Liver (tissue), 9 donors: ENCODE data around the gene PPP1R12A. TPM values are rescaled to one million over a fixed set of nuclear protein-coding genes. Genes with fewer than 3 reads are reported as not detected.
"Not testable (repeated sequence)": the region's sequence is repeated elsewhere in the genome, so short reads cannot be mapped to it uniquely, and the experiment has no call there.

Experiments used
- DNase-seq: peaks from one replicate; pipeline ENCODE4 v3.0.0-alpha.2; 2017; ENCODE audit warnings: low spot score
- H3K27ac ChIP-seq, 2 donors: one replicate each; pipeline ENCODE4 v1.7.0; 2013; ENCODE audit warnings: inconsistent platforms in 2 of 2, low read length in 2 of 2, control low read depth in 1 of 2, low read depth in 1 of 2, mild to moderate bottlenecking in 1 of 2
- H3K27me3 ChIP-seq, 4 donors: one replicate each; pipeline versions ENCODE4 v1.6.1 to v1.7.0; 2013; ENCODE audit warnings: low read length in 3 of 4, inconsistent platforms in 1 of 4, mild to moderate bottlenecking in 1 of 4, moderate library complexity in 1 of 4; ENCODE audit not compliant: control insufficient read depth in 4 of 4, insufficient read depth in 4 of 4
- H3K36me3 ChIP-seq, 4 donors: one replicate each; pipeline versions ENCODE4 v1.6.1 to v1.7.0; 2013; ENCODE audit warnings: low read length in 3 of 4, mild to moderate bottlenecking in 3 of 4, low read depth in 1 of 4, moderate library complexity in 1 of 4; ENCODE audit not compliant: control insufficient read depth in 4 of 4, insufficient read depth in 3 of 4
- H3K4me1 ChIP-seq, 4 donors: one replicate each; pipeline versions ENCODE4 v1.6.1 to v1.7.0; 2013; ENCODE audit warnings: low read length in 3 of 4, mild to moderate bottlenecking in 3 of 4, moderate library complexity in 1 of 4; ENCODE audit not compliant: control insufficient read depth in 4 of 4, insufficient read depth in 4 of 4
- H3K4me3 ChIP-seq, 3 donors: one replicate each; pipeline versions ENCODE4 v1.6.1 to v1.7.0; 2013; ENCODE audit warnings: low read length in 3 of 3, control low read depth in 1 of 3, low read depth in 1 of 3, mild to moderate bottlenecking in 1 of 3
- H3K9ac ChIP-seq, 2 donors: one replicate each; pipeline ENCODE4 v1.7.0; 2013; ENCODE audit warnings: low read length in 2 of 2, mild to moderate bottlenecking in 2 of 2, moderate library complexity in 2 of 2, control low read depth in 1 of 2, low read depth in 1 of 2
- H3K9me3 ChIP-seq, 4 donors: one replicate each; pipeline versions ENCODE4 v1.6.1 to v1.7.0; 2013; ENCODE audit warnings: low read length in 3 of 4; ENCODE audit not compliant: control insufficient read depth in 4 of 4
- EGR1 ChIP-seq, 2 donors: IDR thresholded peaks; 2 replicates each; pipeline ENCODE4 v1.6.1; 2016 to 2018; ENCODE audit warnings: antibody characterized with exemption in 2 of 2, low read depth in 2 of 2
- FOXA1 ChIP-seq: IDR thresholded peaks from 2 replicates; pipeline ENCODE4 v1.6.1; 2016; ENCODE audit warnings: antibody characterized with exemption
- FOXA2 ChIP-seq: IDR thresholded peaks from 2 replicates; pipeline ENCODE4 v1.6.1; 2016; ENCODE audit warnings: antibody characterized with exemption
- GABPA ChIP-seq, 2 donors: IDR thresholded peaks in 1 of 2; conservative IDR thresholded peaks in 1 of 2; 2 replicates each; pipeline ENCODE4 v1.6.1; 2016; ENCODE audit warnings: antibody characterized with exemption in 2 of 2, mild to moderate bottlenecking in 1 of 2, moderate library complexity in 1 of 2
- HNF4A ChIP-seq, 2 donors: conservative IDR thresholded peaks; 2 replicates each; pipeline ENCODE4 v1.6.1; 2016; ENCODE audit warnings: antibody characterized with exemption in 2 of 2, mild to moderate bottlenecking in 2 of 2
- HNF4G ChIP-seq: IDR thresholded peaks from 2 replicates; pipeline ENCODE4 v1.6.1; 2016; ENCODE audit warnings: antibody characterized with exemption
- NR2F2 ChIP-seq: IDR thresholded peaks from 2 replicates; pipeline ENCODE4 v1.6.1; 2016; ENCODE audit warnings: antibody characterized with exemption
- RAD21 ChIP-seq, 2 donors: IDR thresholded peaks; 2 replicates each; pipeline ENCODE4 v1.6.1; 2016; ENCODE audit warnings: antibody characterized with exemption in 2 of 2, mild to moderate bottlenecking in 2 of 2
- RXRA ChIP-seq, 2 donors: IDR thresholded peaks; 2 replicates each; pipeline ENCODE4 v1.6.1; 2017 to 2018; ENCODE audit warnings: antibody characterized with exemption in 2 of 2, mild to moderate bottlenecking in 1 of 2
- SP1 ChIP-seq: IDR thresholded peaks from 2 replicates; pipeline ENCODE4 v1.6.1; 2018; ENCODE audit warnings: antibody characterized with exemption, mild to moderate bottlenecking
- TAF1 ChIP-seq: conservative IDR thresholded peaks from 2 replicates; pipeline ENCODE4 v1.6.1; 2016; ENCODE audit warnings: antibody characterized with exemption, mild to moderate bottlenecking
- YY1 ChIP-seq: IDR thresholded peaks from 2 replicates; pipeline ENCODE4 v1.6.1; 2016; ENCODE audit warnings: antibody characterized with exemption, mild to moderate bottlenecking
- WGBS: extraction: QIAGEN DNeasy Blood & Tissue Kit; methylation state at CpG from one replicate; pipeline ENCODE4 v1.1.7; 2013; 5-methylcytosine and 5-hydroxymethylcytosine counted together
- polyA plus RNA-seq, 2 donors: library from polyadenylated mRNA; stranded (reverse) in 1 of 2; unstranded in 1 of 2; fragments of 200-250 nt in 1 of 2; fragments of >200 nt in 1 of 2; fragmentation: Nextera tagmentation in 1 of 2; extraction: Ambion mirVana in 1 of 2; gene quantifications; one replicate each; pipeline versions ENCODE4 v1.2.1 to v1.2.3, GENCODE V29; 2013 to 2015
- total RNA-seq, 2 donors: library from RNA; depleted of rRNA; stranded (reverse); fragments of >200 nt; gene quantifications; one replicate each; pipeline ENCODE4 v1.2.3, GENCODE V29; 2014
- TF ChIP-seq, protein P1 (sequence below): fragments of 150-350 bp; IDR thresholded peaks from 2 replicates; pipeline ENCODE4 v1.5.1; 2017; ENCODE audit warnings: improper control_type of control experiment, low read depth, low read length; ENCODE audit not compliant: missing input control
- TF ChIP-seq, protein P2 (sequence below): IDR thresholded peaks from 2 replicates; pipeline ENCODE4 v1.6.1; 2016; ENCODE audit warnings: antibody characterized with exemption
- TF ChIP-seq, protein P3 (sequence below): IDR thresholded peaks from 2 replicates; pipeline ENCODE4 v1.6.1; 2016; ENCODE audit warnings: antibody characterized with exemption
- TF ChIP-seq, protein P4 (sequence below): IDR thresholded peaks from 2 replicates; pipeline ENCODE4 v1.6.1; 2016; ENCODE audit warnings: antibody characterized with exemption, mild to moderate bottlenecking
- TF ChIP-seq, protein P5 (sequence below): IDR thresholded peaks from 2 replicates; pipeline ENCODE4 v1.6.1; 2016; ENCODE audit warnings: antibody characterized with exemption
- donor health status: healthy.
- donor health status: healthy.
- donor health status: healthy.
- donor health status: healthy.
- donor health status: healthy.

The PPP1R12A gene
- total and polyA plus RNA-seq, 4 donors: 5.1 to 41.6 (median 27.8) TPM

DNA sequence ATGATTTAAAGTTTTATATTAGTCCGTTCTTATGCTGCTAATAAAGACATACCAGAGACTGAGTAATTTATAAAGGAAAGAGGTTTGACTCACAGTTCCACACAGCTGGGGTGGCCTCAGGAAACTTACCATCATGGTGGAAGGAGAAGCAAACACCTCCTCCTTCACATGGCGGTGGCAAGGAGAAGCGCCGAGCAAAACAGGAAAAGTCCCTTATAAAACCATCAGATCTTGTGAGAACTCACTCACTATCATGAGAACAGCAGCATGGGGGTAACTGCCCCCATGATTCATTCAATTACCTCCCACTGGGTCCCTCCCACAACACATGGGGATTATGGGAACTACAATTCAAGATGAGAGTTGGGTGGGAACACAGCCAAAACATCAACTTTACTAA is 56.4 kb downstream of the PPP1R12A start:
- not testable (repeated sequence) for H3K36me3 ChIP-seq

DNA sequence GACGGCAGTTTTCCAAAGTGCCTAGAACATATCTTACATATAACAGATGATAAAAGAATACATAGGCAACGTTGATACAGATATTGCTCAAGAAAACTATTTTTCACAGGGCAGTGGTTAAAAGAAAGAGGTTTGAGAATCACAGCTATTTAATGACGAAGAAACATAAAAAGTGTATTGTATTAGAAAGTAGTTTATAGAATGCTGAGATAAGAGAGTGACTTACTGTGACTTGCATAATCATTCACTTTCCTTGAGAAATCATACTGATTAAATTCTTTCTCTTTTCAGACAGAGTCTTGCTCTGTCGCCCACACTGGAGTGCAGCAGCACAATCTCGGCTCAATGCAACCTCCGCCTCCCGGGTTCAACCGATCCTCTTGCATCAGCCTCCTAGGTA is 57.7 kb downstream of the PPP1R12A start:
- Histone ChIP-seq H3K36me3 (no peaks in the 10 kb centered on the region), H3K4me3 (no peak overlapping the region), H3K27me3 (no peaks in the 10 kb centered on the region), H3K9me3 (no peaks in the 10 kb centered on the region), H3K9ac (no peak overlapping the region), H3K4me1 (no peaks in the 10 kb centered on the region), H3K27ac (no peak overlapping the region)
- TF ChIP-seq FOXA2 (no peak), HNF4A (conservative IDR thresholded peaks at IDR 0.05) (no peak), TAF1 (no peak), RXRA (IDR thresholded peaks at IDR 0.05) (no peak), HNF4G (no peak), SP1 (no peak), NR2F2 (no peak), GABPA (IDR thresholded peaks at IDR 0.05 in 1 of 2, conservative IDR thresholded peaks at IDR 0.05 in 1 of 2) (no peak), YY1 (no peak), FOXA1 (no peak), RAD21 (IDR thresholded peaks at IDR 0.05) (no peak), EGR1 (IDR thresholded peaks at IDR 0.05; ENCODE audit: low read depth in 2 of 2) (no peak)
- TF ChIP-seq, protein P1, sequence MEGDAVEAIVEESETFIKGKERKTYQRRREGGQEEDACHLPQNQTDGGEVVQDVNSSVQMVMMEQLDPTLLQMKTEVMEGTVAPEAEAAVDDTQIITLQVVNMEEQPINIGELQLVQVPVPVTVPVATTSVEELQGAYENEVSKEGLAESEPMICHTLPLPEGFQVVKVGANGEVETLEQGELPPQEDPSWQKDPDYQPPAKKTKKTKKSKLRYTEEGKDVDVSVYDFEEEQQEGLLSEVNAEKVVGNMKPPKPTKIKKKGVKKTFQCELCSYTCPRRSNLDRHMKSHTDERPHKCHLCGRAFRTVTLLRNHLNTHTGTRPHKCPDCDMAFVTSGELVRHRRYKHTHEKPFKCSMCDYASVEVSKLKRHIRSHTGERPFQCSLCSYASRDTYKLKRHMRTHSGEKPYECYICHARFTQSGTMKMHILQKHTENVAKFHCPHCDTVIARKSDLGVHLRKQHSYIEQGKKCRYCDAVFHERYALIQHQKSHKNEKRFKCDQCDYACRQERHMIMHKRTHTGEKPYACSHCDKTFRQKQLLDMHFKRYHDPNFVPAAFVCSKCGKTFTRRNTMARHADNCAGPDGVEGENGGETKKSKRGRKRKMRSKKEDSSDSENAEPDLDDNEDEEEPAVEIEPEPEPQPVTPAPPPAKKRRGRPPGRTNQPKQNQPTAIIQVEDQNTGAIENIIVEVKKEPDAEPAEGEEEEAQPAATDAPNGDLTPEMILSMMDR: no peak
- TF ChIP-seq, protein P2, sequence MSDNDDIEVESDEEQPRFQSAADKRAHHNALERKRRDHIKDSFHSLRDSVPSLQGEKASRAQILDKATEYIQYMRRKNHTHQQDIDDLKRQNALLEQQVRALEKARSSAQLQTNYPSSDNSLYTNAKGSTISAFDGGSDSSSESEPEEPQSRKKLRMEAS: no peak
- TF ChIP-seq, protein P3, sequence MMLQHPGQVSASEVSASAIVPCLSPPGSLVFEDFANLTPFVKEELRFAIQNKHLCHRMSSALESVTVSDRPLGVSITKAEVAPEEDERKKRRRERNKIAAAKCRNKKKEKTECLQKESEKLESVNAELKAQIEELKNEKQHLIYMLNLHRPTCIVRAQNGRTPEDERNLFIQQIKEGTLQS: no peak
- TF ChIP-seq, protein P4, sequence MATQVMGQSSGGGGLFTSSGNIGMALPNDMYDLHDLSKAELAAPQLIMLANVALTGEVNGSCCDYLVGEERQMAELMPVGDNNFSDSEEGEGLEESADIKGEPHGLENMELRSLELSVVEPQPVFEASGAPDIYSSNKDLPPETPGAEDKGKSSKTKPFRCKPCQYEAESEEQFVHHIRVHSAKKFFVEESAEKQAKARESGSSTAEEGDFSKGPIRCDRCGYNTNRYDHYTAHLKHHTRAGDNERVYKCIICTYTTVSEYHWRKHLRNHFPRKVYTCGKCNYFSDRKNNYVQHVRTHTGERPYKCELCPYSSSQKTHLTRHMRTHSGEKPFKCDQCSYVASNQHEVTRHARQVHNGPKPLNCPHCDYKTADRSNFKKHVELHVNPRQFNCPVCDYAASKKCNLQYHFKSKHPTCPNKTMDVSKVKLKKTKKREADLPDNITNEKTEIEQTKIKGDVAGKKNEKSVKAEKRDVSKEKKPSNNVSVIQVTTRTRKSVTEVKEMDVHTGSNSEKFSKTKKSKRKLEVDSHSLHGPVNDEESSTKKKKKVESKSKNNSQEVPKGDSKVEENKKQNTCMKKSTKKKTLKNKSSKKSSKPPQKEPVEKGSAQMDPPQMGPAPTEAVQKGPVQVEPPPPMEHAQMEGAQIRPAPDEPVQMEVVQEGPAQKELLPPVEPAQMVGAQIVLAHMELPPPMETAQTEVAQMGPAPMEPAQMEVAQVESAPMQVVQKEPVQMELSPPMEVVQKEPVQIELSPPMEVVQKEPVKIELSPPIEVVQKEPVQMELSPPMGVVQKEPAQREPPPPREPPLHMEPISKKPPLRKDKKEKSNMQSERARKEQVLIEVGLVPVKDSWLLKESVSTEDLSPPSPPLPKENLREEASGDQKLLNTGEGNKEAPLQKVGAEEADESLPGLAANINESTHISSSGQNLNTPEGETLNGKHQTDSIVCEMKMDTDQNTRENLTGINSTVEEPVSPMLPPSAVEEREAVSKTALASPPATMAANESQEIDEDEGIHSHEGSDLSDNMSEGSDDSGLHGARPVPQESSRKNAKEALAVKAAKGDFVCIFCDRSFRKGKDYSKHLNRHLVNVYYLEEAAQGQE: no peak
- TF ChIP-seq, protein P5, sequence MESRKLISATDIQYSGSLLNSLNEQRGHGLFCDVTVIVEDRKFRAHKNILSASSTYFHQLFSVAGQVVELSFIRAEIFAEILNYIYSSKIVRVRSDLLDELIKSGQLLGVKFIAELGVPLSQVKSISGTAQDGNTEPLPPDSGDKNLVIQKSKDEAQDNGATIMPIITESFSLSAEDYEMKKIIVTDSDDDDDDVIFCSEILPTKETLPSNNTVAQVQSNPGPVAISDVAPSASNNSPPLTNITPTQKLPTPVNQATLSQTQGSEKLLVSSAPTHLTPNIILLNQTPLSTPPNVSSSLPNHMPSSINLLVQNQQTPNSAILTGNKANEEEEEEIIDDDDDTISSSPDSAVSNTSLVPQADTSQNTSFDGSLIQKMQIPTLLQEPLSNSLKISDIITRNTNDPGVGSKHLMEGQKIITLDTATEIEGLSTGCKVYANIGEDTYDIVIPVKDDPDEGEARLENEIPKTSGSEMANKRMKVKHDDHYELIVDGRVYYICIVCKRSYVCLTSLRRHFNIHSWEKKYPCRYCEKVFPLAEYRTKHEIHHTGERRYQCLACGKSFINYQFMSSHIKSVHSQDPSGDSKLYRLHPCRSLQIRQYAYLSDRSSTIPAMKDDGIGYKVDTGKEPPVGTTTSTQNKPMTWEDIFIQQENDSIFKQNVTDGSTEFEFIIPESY: no peak
- WGBS: 94% methylated on average over 8 of the region's 8 CpGs
- no peak for DNase-seq

More for the DNA sequence above, 56.4 kb downstream of the PPP1R12A start:
- H3K4me3 ChIP-seq, DNase-seq, H3K9ac ChIP-seq, H3K27ac ChIP-seq, H3K27me3 ChIP-seq, H3K4me1 ChIP-seq, H3K9me3 ChIP-seq: not testable (repeated sequence)
- 96% methylated on average over 4 of the region's 4 CpGs for WGBS
